Uterus (tissue), 2 donors: ENCODE data around the gene KRT23.

Source experiments
- POLR2A ChIP-seq, 2 donors: fragments of 450-650 bp; IDR thresholded peaks; one replicate each; pipeline ENCODE4 v1.6.1; 2016; ENCODE audit warnings: antibody characterized with exemption in 2 of 2, mild to moderate bottlenecking in 1 of 2, moderate library complexity in 1 of 2
- TF ChIP-seq, protein P1 (sequence below), 4 experiments: fragments of 200-600 bp in 2 of 4; fragments of 450-650 bp in 2 of 4; sonication (generic) in 2 of 4; IDR thresholded peaks; one replicate each; pipeline ENCODE4 v1.5.1; 2016 to 2019; ENCODE audit warnings: antibody characterized with exemption in 4 of 4, mild to moderate bottlenecking in 2 of 4, moderate library complexity in 1 of 4

DNA sequence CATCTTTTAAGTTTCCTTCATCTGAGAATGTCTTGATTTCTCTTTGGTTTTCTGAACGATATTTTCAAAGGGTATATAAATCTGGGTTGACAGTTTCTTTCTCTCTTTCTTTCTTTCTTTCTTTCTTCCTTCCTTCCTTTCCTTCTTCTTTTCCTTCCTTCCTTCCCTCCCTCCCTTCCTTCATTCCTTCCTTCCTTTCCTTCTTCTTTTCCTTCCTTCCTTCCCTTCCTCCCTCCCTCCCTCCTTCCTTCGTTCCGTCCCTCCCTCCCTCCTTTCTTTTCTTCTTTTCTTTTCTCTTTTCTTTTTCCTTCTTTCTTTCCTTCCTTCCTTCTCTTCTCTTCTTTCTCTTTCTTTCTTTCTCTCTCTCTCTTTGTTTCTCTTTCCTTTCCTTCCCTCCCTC is 36.9 kb upstream of the KRT23 start:
- no peak for TF ChIP-seq POLR2A (IDR thresholded peaks at IDR 0.05)
- TF ChIP-seq, protein P1, sequence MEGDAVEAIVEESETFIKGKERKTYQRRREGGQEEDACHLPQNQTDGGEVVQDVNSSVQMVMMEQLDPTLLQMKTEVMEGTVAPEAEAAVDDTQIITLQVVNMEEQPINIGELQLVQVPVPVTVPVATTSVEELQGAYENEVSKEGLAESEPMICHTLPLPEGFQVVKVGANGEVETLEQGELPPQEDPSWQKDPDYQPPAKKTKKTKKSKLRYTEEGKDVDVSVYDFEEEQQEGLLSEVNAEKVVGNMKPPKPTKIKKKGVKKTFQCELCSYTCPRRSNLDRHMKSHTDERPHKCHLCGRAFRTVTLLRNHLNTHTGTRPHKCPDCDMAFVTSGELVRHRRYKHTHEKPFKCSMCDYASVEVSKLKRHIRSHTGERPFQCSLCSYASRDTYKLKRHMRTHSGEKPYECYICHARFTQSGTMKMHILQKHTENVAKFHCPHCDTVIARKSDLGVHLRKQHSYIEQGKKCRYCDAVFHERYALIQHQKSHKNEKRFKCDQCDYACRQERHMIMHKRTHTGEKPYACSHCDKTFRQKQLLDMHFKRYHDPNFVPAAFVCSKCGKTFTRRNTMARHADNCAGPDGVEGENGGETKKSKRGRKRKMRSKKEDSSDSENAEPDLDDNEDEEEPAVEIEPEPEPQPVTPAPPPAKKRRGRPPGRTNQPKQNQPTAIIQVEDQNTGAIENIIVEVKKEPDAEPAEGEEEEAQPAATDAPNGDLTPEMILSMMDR (IDR thresholded peaks at IDR 0.05), result no peak
